Ovary (tissue), 9 donors: ENCODE measurements around the gene LRFN2. TPM values are rescaled to one million over a fixed set of nuclear protein-coding genes. Genes with fewer than 3 reads are reported as not detected.

Experiments used
- DNase-seq, 5 donors: peaks; one replicate each; pipeline ENCODE4 v3.0.0-alpha.2; 2019 to 2020
- H3K27ac ChIP-seq, 2 donors: fragments of 200-600 bp; one replicate each; pipeline versions ENCODE4 v1.5.1 to v1.8.0; 2019 to 2022
- H3K27me3 ChIP-seq: fragments of 200-600 bp; one replicate; pipeline ENCODE4 v1.8.0; 2022
- H3K36me3 ChIP-seq: fragments of 200-600 bp; sonication (generic); one replicate; pipeline ENCODE4 v1.5.1; 2019
- H3K4me1 ChIP-seq: one replicate; pipeline ENCODE4 v1.8.1; 2013; ENCODE audit warnings: mild to moderate bottlenecking, moderate library complexity; ENCODE audit not compliant: insufficient read depth
- H3K4me3 ChIP-seq: fragments of 200-600 bp; sonication (generic); one replicate; pipeline ENCODE4 v1.5.1; 2017
- H3K9me3 ChIP-seq, 2 donors: fragments of 200-600 bp in 1 of 2; sonication (generic) in 1 of 2; one replicate each; pipeline versions ENCODE4 v1.5.1 to v1.8.1; 2013 to 2019; ENCODE audit warnings: mild to moderate bottlenecking in 1 of 2, moderate library complexity in 1 of 2
- EP300 ChIP-seq: sonication (generic); formaldehyde crosslinking; IDR thresholded peaks from one replicate; pipeline ENCODE4 v1.6.1; 2017; ENCODE audit warnings: antibody characterized with exemption
- POLR2A ChIP-seq: fragments of 450-650 bp; IDR thresholded peaks from one replicate; pipeline ENCODE4 v1.6.1; 2017; ENCODE audit warnings: antibody characterized with exemption, mild to moderate bottlenecking, moderate library complexity
- WGBS, 3 donors: extraction: QIAGEN DNeasy Blood & Tissue Kit in 1 of 3; methylation state at CpG; one replicate each; pipeline versions ENCODE4 v1.1.5 to v1.1.7; 2013 to 2017; 5-methylcytosine and 5-hydroxymethylcytosine counted together
- intact Hi-C, 4 donors: fragments of 100-400 bp; cut with DNase I; formaldehyde crosslinking; loops; one replicate each; pipeline versions ENCODE4 v1.11.0 to v1.15.1; 2022 to 2023
- polyA plus RNA-seq, 2 donors: library from polyadenylated mRNA; stranded (reverse); fragments of 200-250 nt in 1 of 2; fragments of 350-450 nt in 1 of 2; fragmentation: Illumina TruSeq in 1 of 2; extraction: RNeasy Lipid Tissue Mini Kit (QIAGEN cat#74804) in 1 of 2; gene quantifications; one replicate each; pipeline ENCODE4 v1.2.3, GENCODE V29; 2013 to 2014
- total RNA-seq, 7 donors: library from RNA; depleted of rRNA in 2 of 7; stranded (reverse); fragments of >200 nt in 2 of 7; fragmentation: NEBNext Ultra II Directional in 3 of 7; extraction: Animal tissue kit (Norgen Biotek cat#: 25700) in 3 of 7; gene quantifications; one replicate each; pipeline versions ENCODE4 v1.1.0 to v1.2.4, GENCODE V29; 2016 to 2023
- TF ChIP-seq, protein P1 (sequence below), 3 donors: fragments of 450-650 bp in 2 of 3; fragments of 200-600 bp in 1 of 3; IDR thresholded peaks; one replicate each; pipeline versions ENCODE4 v1.5.1 to v1.8.0; 2016 to 2022; ENCODE audit warnings: antibody characterized with exemption in 3 of 3, mild to moderate bottlenecking in 1 of 3
- donor health status: DM: no; HTN: no; CAD: no; lungs with moderate emphysema.
- donor health status: DM: no; HTN: no; CAD: no.
- donor health status: Bipolar disorder and iron deficiency.
- donor health status: DM: yes; HTN: yes; CAD: no.
- donor health status: DM: no; HTN: no; CAD: no.
- donor health status: DM: yes; HTN: yes; CAD: no.

Gene LRFN2
- total and polyA plus RNA-seq, 9 donors: 0.10 to 2.2 (median 0.66) TPM

DNA sequence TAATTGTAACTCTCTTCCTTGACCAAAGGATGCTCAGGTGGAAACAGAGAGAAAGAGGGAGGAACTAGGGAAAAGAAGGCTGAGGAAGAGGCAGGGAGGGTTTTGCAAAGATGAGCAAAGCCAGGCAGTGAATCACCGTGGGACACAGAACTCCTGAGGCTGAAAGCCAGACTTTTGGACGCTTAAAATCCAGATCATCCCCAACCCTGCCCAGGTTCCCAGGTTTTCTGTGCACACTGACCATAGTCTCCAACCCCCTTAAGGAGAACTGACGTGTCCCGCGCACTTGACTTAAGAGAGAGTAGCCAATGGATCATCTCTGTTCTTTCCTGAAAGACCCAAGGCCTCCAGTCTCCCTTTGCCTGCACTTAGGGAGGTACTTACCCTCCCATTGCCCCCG lies 75.3 kb downstream of the LRFN2 start:
- 75 to 89% (median 88%) methylated on average over 6 of the region's 6 CpGs for WGBS, 3 donors
- Histone ChIP-seq H3K27me3 (no peaks in the 10 kb centered on the region), H3K27ac (no peak overlapping the region), H3K9me3 (no peaks in the 10 kb centered on the region), H3K4me3 (no peak overlapping the region), H3K4me1 (no peaks in the 10 kb centered on the region), H3K36me3 (no peaks in the 10 kb centered on the region)
- TF ChIP-seq, protein P1, sequence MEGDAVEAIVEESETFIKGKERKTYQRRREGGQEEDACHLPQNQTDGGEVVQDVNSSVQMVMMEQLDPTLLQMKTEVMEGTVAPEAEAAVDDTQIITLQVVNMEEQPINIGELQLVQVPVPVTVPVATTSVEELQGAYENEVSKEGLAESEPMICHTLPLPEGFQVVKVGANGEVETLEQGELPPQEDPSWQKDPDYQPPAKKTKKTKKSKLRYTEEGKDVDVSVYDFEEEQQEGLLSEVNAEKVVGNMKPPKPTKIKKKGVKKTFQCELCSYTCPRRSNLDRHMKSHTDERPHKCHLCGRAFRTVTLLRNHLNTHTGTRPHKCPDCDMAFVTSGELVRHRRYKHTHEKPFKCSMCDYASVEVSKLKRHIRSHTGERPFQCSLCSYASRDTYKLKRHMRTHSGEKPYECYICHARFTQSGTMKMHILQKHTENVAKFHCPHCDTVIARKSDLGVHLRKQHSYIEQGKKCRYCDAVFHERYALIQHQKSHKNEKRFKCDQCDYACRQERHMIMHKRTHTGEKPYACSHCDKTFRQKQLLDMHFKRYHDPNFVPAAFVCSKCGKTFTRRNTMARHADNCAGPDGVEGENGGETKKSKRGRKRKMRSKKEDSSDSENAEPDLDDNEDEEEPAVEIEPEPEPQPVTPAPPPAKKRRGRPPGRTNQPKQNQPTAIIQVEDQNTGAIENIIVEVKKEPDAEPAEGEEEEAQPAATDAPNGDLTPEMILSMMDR (IDR thresholded peaks at IDR 0.05): no peak
- no peak for TF ChIP-seq POLR2A
- no peak for TF ChIP-seq EP300
- intact Hi-C loops: no loop called here
- no peak for DNase-seq

DNA sequence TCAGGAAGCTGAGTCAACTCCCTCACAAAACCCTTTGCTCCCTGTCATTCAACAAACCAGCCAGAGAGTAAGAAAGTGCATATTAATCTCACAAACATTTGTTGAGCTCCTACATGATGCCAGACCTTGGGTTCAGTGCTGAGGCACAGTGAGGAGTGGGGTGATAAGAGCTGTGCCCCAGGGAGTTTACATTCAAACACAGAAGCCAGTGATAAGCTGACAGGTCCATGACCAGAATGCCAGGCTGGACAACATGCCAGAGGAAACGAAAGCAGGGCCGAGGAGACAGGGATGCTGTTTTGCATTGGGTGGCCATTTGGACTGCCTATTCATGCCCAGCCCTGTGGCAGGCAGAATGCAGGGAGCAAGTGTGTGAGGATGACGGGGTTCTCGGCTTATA lies 76.7 kb downstream of the LRFN2 start:
- Histone ChIP-seq H3K27ac (no peak overlapping the region), H3K9me3 (no peaks in the 10 kb centered on the region), H3K4me1 (no peaks in the 10 kb centered on the region), H3K4me3 (no peak overlapping the region), H3K36me3 (no peaks in the 10 kb centered on the region), H3K27me3 (no peaks in the 10 kb centered on the region)
- intact Hi-C loops: no loop called here
- TF ChIP-seq, protein P1 (IDR thresholded peaks at IDR 0.05): no peak
- no peak for TF ChIP-seq EP300
- TF ChIP-seq POLR2A: no peak
- WGBS, 3 donors: 77 to 83% (median 81%) methylated on average over 4 of the region's 4 CpGs
- DNase-seq: no peak

DNA sequence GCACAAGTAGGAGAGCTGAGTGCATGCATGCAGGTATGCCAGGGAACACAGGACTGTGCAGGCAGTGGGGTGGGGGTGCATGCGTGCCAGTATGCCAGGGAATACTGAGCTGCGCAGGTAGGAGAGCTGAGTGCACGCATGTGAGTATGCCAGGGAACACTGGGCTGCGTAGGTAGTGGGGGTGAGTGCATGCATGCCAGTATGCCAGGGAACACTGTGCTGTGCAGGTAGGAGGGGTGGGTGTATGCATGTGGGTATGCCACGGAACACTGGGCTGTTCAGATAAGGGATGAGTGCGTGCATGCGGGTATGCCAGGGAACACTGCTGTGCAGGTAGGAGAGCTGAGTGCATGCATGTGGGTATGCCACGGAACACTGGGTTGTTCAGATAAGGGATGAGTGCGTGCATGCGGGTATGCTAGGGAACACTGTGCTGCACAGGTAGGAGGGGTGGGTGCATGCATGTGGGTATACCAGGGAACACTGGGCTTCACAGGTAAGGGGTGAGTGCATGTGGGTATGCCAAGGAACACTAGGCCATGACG lies 77.4 kb downstream of the LRFN2 start:
- Histone ChIP-seq H3K4me3 (no peak overlapping the region), H3K36me3 (no peaks in the 10 kb centered on the region), H3K27me3 (no peaks in the 10 kb centered on the region), H3K9me3 (no peaks in the 10 kb centered on the region), H3K4me1 (no peaks in the 10 kb centered on the region), H3K27ac (no peak overlapping the region)
- WGBS, 3 donors: 85 to 90% (median 89%) methylated on average over 11 of the region's 11 CpGs
- intact Hi-C loops: no loop called here
- TF ChIP-seq EP300: no peak
- TF ChIP-seq, protein P1 (IDR thresholded peaks at IDR 0.05): no peak
- TF ChIP-seq POLR2A: no peak
- DNase-seq: no peak

DNA sequence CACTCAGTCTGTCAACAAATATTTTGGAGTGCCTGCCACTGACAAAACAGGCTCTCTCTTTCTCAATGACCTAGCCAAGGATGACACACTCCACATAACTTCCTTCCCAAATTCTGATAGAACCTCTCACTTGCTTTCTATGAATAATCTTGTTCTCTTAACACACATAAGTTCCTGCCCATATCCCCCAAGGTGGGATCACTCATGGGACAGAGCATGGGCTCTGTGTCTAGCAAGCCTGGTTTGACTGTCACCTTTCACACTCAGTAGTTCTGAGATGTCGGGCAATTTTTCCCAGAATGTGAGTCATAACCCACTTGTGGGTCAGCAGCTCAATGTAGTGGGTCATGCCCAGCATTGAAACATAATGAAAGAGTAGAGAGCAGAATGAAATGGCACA lies 78.1 kb downstream of the LRFN2 start:
- Histone ChIP-seq H3K4me1 (no peaks in the 10 kb centered on the region), H3K27me3 (no peaks in the 10 kb centered on the region), H3K27ac (no peak overlapping the region), H3K4me3 (no peak overlapping the region), H3K36me3 (no peaks in the 10 kb centered on the region), H3K9me3 (no peaks in the 10 kb centered on the region)
- intact Hi-C loops: no loop called here
- DNase-seq: no peak
- 94 to 100% (median 100%) methylated on average over 1 of the region's 1 CpG for WGBS, 3 donors
- no peak for TF ChIP-seq POLR2A
- TF ChIP-seq, protein P1 (IDR thresholded peaks at IDR 0.05): no peak
- TF ChIP-seq EP300: no peak
